Left lung (tissue), 10 donors: ENCODE results near the gene GRAP. TPM values are rescaled to one million over a fixed set of nuclear protein-coding genes. Genes with fewer than 3 reads are reported as not detected.

Experiments used
- ATAC-seq: fragments of 200-7000 bp; cut with Tn5 transposase; one replicate; pipeline ENCODE4 v1.9.1; 2020; ENCODE audit warnings: moderate library complexity
- DNase-seq, 4 donors: peaks; one replicate each; pipeline ENCODE4 v3.0.0-alpha.2; 2013 to 2020
- H3K27ac ChIP-seq, 2 donors: fragments of 200-600 bp; sonication (generic) in 1 of 2; one replicate each; pipeline versions ENCODE4 v1.5.0 to v1.8.0; 2020 to 2021
- H3K27me3 ChIP-seq, 2 donors: fragments of 200-600 bp; sonication (generic) in 1 of 2; one replicate each; pipeline versions ENCODE4 v1.5.0 to v1.8.0; 2020 to 2021
- H3K36me3 ChIP-seq, 2 donors: fragments of 200-600 bp; sonication (generic) in 1 of 2; one replicate each; pipeline versions ENCODE4 v1.5.0 to v1.8.0; 2020 to 2021
- H3K4me1 ChIP-seq, 2 donors: fragments of 200-600 bp; one replicate each; pipeline ENCODE4 v1.8.0; 2021
- H3K4me3 ChIP-seq, 2 donors: fragments of 200-600 bp; sonication (generic) in 1 of 2; one replicate each; pipeline versions ENCODE4 v1.5.0 to v1.8.0; 2020 to 2021; ENCODE audit warnings: mild to moderate bottlenecking in 1 of 2
- H3K9me3 ChIP-seq, 2 donors: fragments of 200-600 bp; sonication (generic) in 1 of 2; one replicate each; pipeline versions ENCODE4 v1.5.0 to v1.8.0; 2020 to 2021
- CTCF ChIP-seq, 2 donors: fragments of 200-600 bp; sonication (generic) in 1 of 2; IDR thresholded peaks; one replicate each; pipeline versions ENCODE4 v1.5.0 to v1.8.0; 2021; ENCODE audit warnings: antibody characterized with exemption in 2 of 2
- intact Hi-C, 2 donors: fragments of 100-400 bp; cut with DNase I; formaldehyde crosslinking; loops; one replicate each; pipeline versions ENCODE4 v1.11.2 to v1.14.2; 2022
- polyA plus RNA-seq, 6 donors: library from polyadenylated mRNA; unstranded; fragments of 120-200 nt; gene quantifications; one replicate each; pipeline ENCODE4 v1.2.1, GENCODE V29; 2013; ENCODE audit not compliant: insufficient read length in 6 of 6
- total RNA-seq, 2 donors: library from RNA; stranded (reverse); fragmentation: NEBNext Ultra II Directional; extraction: Animal tissue kit (Norgen Biotek cat#: 25700); gene quantifications; one replicate each; pipeline ENCODE4 v1.2.1, GENCODE V29; 2021
- donor health status: DM: no; HTN: yes; CAD: no.
- donor health status: DM: no; HTN: no; CAD: no.

Gene GRAP
- total and polyA plus RNA-seq, 8 donors, result 5.4 to 15.7 (median 12.6) TPM

GRCh38 chr17:18988546-18989173 is 58.1 kb downstream of the GRAP start:
- Histone ChIP-seq H3K36me3 (peaks cover 0 to 21% of the 10 kb centered on the region in 2 donors), H3K27ac (no peak overlapping the region), H3K9me3 (no peaks in the 10 kb centered on the region), H3K27me3 (no peaks in the 10 kb centered on the region), H3K4me3 (no peak overlapping the region), H3K4me1 (peaks cover 0 to 16% of the 10 kb centered on the region in 2 donors)
- no peak for TF ChIP-seq CTCF (IDR thresholded peaks at IDR 0.05)
- peak in 1 of 4 donors; percentile 67 for DNase-seq
- no peak for ATAC-seq
- intact Hi-C loops, result no loop called here

DNA sequence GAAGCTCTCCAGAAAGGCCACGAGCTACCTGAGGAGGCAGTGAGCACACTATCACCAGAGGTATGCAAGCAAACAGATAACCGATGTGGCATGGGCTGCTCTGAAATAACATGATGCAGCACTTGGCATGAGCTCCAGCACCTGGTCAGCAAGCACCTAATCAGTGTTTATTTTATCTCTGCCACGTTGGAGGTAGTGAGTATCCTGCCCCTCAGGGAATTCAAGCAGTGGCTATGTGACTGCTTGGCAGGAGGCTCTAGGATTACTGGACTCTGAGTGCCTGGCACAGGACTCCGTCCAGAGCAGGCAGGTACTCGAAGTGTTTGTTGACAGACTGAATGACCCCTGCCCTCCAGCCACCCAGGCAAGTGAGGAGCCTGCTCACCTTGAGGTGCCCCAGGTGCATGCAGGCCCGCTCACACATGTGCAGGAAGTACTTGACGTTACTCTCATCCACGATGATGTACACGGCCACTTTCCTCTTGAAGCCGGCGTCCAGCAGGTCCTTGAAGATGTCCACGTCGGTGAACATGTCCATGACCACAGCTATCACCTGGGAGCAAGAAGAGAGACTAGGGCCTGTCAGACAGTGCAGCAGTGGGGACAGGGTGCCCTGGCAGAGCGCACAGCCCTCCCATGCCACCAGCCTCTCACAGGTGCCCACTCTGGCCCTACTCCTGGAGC is 58.8 kb downstream of the GRAP start:
- no peak for TF ChIP-seq CTCF (IDR thresholded peaks at IDR 0.05)
- no peak overlapping the region for H3K4me3 ChIP-seq
- H3K27ac ChIP-seq, result no peak overlapping the region
- DNase-seq (peak in 2 of 4 donors; percentile 52 to 74), ATAC-seq (peak; percentile 78)
- H3K27me3 ChIP-seq, result no peaks in the 10 kb centered on the region
- no peaks in the 10 kb centered on the region for H3K9me3 ChIP-seq
- intact Hi-C loops, result no loop called here
- H3K4me1 ChIP-seq, result peaks cover 0 to 10% of the 10 kb centered on the region in 2 donors
- peaks cover 0 to 21% of the 10 kb centered on the region in 2 donors for H3K36me3 ChIP-seq

GRCh38 chr17:18987230-18987610 is 59.5 kb downstream of the GRAP start:
- peaks cover 0 to 4% of the 10 kb centered on the region in 2 donors for H3K4me1 ChIP-seq
- H3K36me3 ChIP-seq, result peaks cover 0 to 21% of the 10 kb centered on the region in 2 donors
- H3K27ac ChIP-seq, result no peak overlapping the region
- TF ChIP-seq CTCF (IDR thresholded peaks at IDR 0.05), result no peak
- DNase-seq (peak in 1 of 4 donors; percentile 41), ATAC-seq (no peak)
- H3K4me3 ChIP-seq, result no peak overlapping the region
- no peaks in the 10 kb centered on the region for H3K9me3 ChIP-seq
- H3K27me3 ChIP-seq, result no peaks in the 10 kb centered on the region
- intact Hi-C loops, result no loop called here

- Histone ChIP-seq H3K36me3 (peaks cover 0 to 21% of the 10 kb centered on the region in 2 donors), H3K4me1 (peaks cover 0 to 4% of the 10 kb centered on the region in 2 donors), H3K9me3 (no peaks in the 10 kb centered on the region), H3K4me3 (no peak overlapping the region), H3K27ac (no peak overlapping the region), H3K27me3 (no peaks in the 10 kb centered on the region)
- ATAC-seq (no peak), DNase-seq (peak in 1 of 4 donors; percentile 66)
- intact Hi-C loops, result no loop called here
- no peak for TF ChIP-seq CTCF (IDR thresholded peaks at IDR 0.05)
Measured at GRCh38 chr17:18986541-18987229, 60.1 kb downstream of the GRAP start.

- Histone ChIP-seq H3K4me3 (no peak overlapping the region), H3K9me3 (no peaks in the 10 kb centered on the region), H3K36me3 (peaks cover 0 to 21% of the 10 kb centered on the region in 2 donors), H3K4me1 (peaks cover 0 to 4% of the 10 kb centered on the region in 2 donors), H3K27me3 (no peaks in the 10 kb centered on the region), H3K27ac (no peak overlapping the region)
- peak in 1 of 4 donors; percentile 60 for DNase-seq
- intact Hi-C loops, result no loop called here
- no peak for TF ChIP-seq CTCF (IDR thresholded peaks at IDR 0.05)
- no peak for ATAC-seq
Measured at GRCh38 chr17:18985475-18985874, 61.3 kb downstream of the GRAP start.
